ENCODE measurements around the gene ADGRD1. TPM values are rescaled to one million over a fixed set of nuclear protein-coding genes. Genes with fewer than 3 reads are reported as not detected.

The ADGRD1 gene
- polyA plus RNA-seq, 3 donors = 4.7 to 17.9 (median 4.9) TPM

DNA sequence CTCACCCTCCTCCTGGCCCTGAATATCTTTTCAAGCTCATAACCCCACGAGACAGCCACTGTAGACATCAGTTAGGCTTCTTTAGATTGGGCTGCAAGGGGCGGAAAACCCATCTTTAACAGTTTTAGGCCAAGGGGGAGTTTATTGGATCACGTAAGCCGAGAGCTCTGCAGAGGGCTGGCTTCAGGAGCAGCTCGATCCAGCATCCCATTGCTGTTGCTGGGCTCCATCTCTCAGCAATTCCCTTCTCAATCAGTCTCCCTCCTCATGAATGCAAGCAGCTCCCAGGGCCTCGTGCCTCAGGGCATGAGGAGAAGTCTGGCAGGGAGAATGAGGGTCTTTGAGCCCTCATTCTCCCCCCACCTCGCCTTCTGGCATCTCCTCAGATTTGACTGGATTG, 59.4 kb downstream of the ADGRD1 start:
- no peaks in the 10 kb centered on the region for H3K4me1 Mint-ChIP-seq
- 80% methylated on average over 1 of the region's 7 CpGs for WGBS (ENCODE audit: insufficient coverage)
- H3K9ac ChIP-seq (ENCODE audit: insufficient read depth, low read length, poor library complexity, severe bottlenecking) = no peak overlapping the region
- H3K4me2 ChIP-seq (replicated peaks; ENCODE audit: extremely low read depth, low read length, poor library complexity, severe bottlenecking) = no peak overlapping the region
- intact Hi-C loops (cut with micrococcal nuclease) = no loop called here
- peaks cover 0 to 2% (median 0%) of the 10 kb centered on the region in 7 donors for H3K9me3 Mint-ChIP-seq
- no peak overlapping the region for H2AFZ ChIP-seq (ENCODE audit: insufficient read depth, low read depth, low read length, poor library complexity, severe bottlenecking)
- no peaks in the 10 kb centered on the region for H3K9me3 ChIP-seq (replicated peaks in 1 of 2; ENCODE audit: control insufficient read depth in 1 of 2, insufficient read depth in 1 of 2, low read length in 2 of 2)
- no peak overlapping the region for H3K27ac ChIP-seq (ENCODE audit: low read depth in 1 of 2, low read length in 2 of 2)
- H4K20me1 ChIP-seq (ENCODE audit: insufficient read depth, low read length) = no peaks in the 10 kb centered on the region
- DNase-seq = no peak
- peaks cover 2 to 14% of the 10 kb centered on the region in 2 donors for H3K36me3 ChIP-seq (replicated peaks in 1 of 2; ENCODE audit: control insufficient read depth in 1 of 2, insufficient read depth in 2 of 2, low read length in 2 of 2)
- no peaks in the 10 kb centered on the region for H3K27me3 ChIP-seq (ENCODE audit: control insufficient read depth in 2 of 2, insufficient read depth in 2 of 2, low read length in 2 of 2)
- H3K36me3 Mint-ChIP-seq = peaks cover 13 to 33% of the 10 kb centered on the region in 2 donors
- no peak overlapping the region for H3K4me3 Mint-ChIP-seq
- peaks cover 3 to 6% (median 6%) of the 10 kb centered on the region in 3 donors for H3K27me3 Mint-ChIP-seq (ENCODE audit: low read depth in 3 of 3)
- no peaks in the 10 kb centered on the region for H3K4me1 ChIP-seq (ENCODE audit: control insufficient read depth in 1 of 2, insufficient read depth in 2 of 2, low read length in 2 of 2)
- H3K79me2 ChIP-seq (ENCODE audit: insufficient read depth, low read length) = no peaks in the 10 kb centered on the region
- no peak for TF ChIP-seq CTCF (IDR thresholded peaks at IDR 0.05)
- H3K27ac Mint-ChIP-seq = no peak overlapping the region
- no peak overlapping the region for H3K4me3 ChIP-seq (replicated peaks in 1 of 3; ENCODE audit: low read depth in 2 of 3, low read length in 3 of 3)

DNA sequence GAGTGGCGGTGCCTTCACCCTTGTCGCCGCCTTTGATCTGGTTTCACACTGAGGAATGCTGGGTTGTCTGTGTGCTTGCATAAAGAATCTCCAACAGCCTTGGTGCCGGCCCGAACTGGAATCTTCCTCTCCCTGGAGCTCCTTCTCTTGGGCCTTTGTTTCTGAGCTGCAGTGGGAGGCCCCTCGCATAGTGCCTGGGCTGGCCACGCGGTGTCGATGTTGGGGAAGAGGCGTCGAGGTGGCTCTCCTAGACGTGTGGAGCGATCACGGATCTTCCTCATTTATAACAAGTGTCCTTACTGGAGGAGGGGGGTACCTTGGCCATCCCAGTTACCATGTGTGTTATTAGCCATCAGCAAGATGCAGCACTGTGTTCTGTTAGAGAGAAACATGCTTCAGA, 60.6 kb downstream of the ADGRD1 start:
- no peak overlapping the region for H3K4me3 ChIP-seq (replicated peaks in 1 of 3; ENCODE audit: low read depth in 2 of 3, low read length in 3 of 3)
- H3K27ac ChIP-seq (ENCODE audit: low read depth in 1 of 2, low read length in 2 of 2) = no peak overlapping the region
- Mint-ChIP-seq H3K36me3 (peaks cover 13 to 31% of the 10 kb centered on the region in 2 donors), H3K4me3 (no peak overlapping the region), H3K27me3 (ENCODE audit: low read depth in 3 of 3) (peaks cover 4 to 6% (median 6%) of the 10 kb centered on the region in 3 donors), H3K4me1 (no peaks in the 10 kb centered on the region), H3K27ac (no peak overlapping the region), H3K9me3 (peaks cover 0 to 2% (median 0%) of the 10 kb centered on the region in 7 donors)
- H4K20me1 ChIP-seq (ENCODE audit: insufficient read depth, low read length) = no peaks in the 10 kb centered on the region
- 89% methylated on average over 4 of the region's 14 CpGs for WGBS (ENCODE audit: insufficient coverage)
- no peak overlapping the region for H3K4me2 ChIP-seq (replicated peaks; ENCODE audit: extremely low read depth, low read length, poor library complexity, severe bottlenecking)
- no peaks in the 10 kb centered on the region for H3K79me2 ChIP-seq (ENCODE audit: insufficient read depth, low read length)
- no peaks in the 10 kb centered on the region for H3K27me3 ChIP-seq (ENCODE audit: control insufficient read depth in 2 of 2, insufficient read depth in 2 of 2, low read length in 2 of 2)
- intact Hi-C loops (cut with micrococcal nuclease) = no loop called here
- H3K4me1 ChIP-seq (ENCODE audit: control insufficient read depth in 1 of 2, insufficient read depth in 2 of 2, low read length in 2 of 2) = no peaks in the 10 kb centered on the region
- H3K9me3 ChIP-seq (replicated peaks in 1 of 2; ENCODE audit: control insufficient read depth in 1 of 2, insufficient read depth in 1 of 2, low read length in 2 of 2) = no peaks in the 10 kb centered on the region
- H3K9ac ChIP-seq (ENCODE audit: insufficient read depth, low read length, poor library complexity, severe bottlenecking) = no peak overlapping the region
- peaks cover 2 to 14% of the 10 kb centered on the region in 2 donors for H3K36me3 ChIP-seq (replicated peaks in 1 of 2; ENCODE audit: control insufficient read depth in 1 of 2, insufficient read depth in 2 of 2, low read length in 2 of 2)
- H2AFZ ChIP-seq (ENCODE audit: insufficient read depth, low read depth, low read length, poor library complexity, severe bottlenecking) = no peak overlapping the region
- TF ChIP-seq CTCF (IDR thresholded peaks at IDR 0.05) = no peak
- DNase-seq = no peak
